Neural cell (in vitro differentiated cells): ENCODE results near the gene PTPRO. TPM values are rescaled to one million over a fixed set of nuclear protein-coding genes. Genes with fewer than 3 reads are reported as not detected.

Experiments
- H2AFZ ChIP-seq: fragments of 200-600, 300-800 bp; sonication (generic), shearing (Covaris generic); 2 replicates; pipeline ENCODE4 v1.6.0; 2014; ENCODE audit warnings: low read depth, mild to moderate bottlenecking, antibody characterized with exemption, low read length, moderate library complexity
- H3F3A ChIP-seq: fragments of 200-600 bp; shearing (Covaris generic); 2 replicates; pipeline ENCODE4 v1.6.1; 2016; ENCODE audit warnings: mild to moderate bottlenecking, moderate library complexity, mixed read lengths, antibody characterized with exemption, low read length; ENCODE audit not compliant: insufficient read depth, poor library complexity, severe bottlenecking
- H3K27ac ChIP-seq: fragments of 200-600, 300-800 bp; sonication (generic), shearing (Covaris generic); 2 replicates; pipeline ENCODE4 v1.5.1; 2014; ENCODE audit warnings: mild to moderate bottlenecking, low read length, moderate library complexity
- H3K27me3 ChIP-seq: fragments of 300-800, 200-600 bp; sonication (generic), shearing (Covaris generic); 2 replicates; pipeline ENCODE4 v1.6.0; 2014; ENCODE audit warnings: mild to moderate bottlenecking, low read depth, low read length, moderate library complexity; ENCODE audit not compliant: insufficient read depth
- H3K36me3 ChIP-seq: fragments of 300-800, 200-600 bp; sonication (generic), shearing (Covaris generic); 2 replicates; pipeline ENCODE4 v1.5.1; 2014; ENCODE audit warnings: mild to moderate bottlenecking, antibody characterized with exemption, low read length, moderate library complexity; ENCODE audit not compliant: insufficient read depth
- H3K4me2 ChIP-seq: fragments of 300-800, 200-600 bp; sonication (generic), shearing (Covaris generic); 2 replicates; pipeline ENCODE4 v1.6.0; 2014; ENCODE audit warnings: mild to moderate bottlenecking, low read length
- H3K4me3 ChIP-seq: fragments of 300-800, 200-600 bp; sonication (generic), shearing (Covaris generic); 2 replicates; pipeline ENCODE4 v1.5.1; 2014; ENCODE audit warnings: mild to moderate bottlenecking, low read length, moderate library complexity
- H3K79me2 ChIP-seq: fragments of 200-600 bp; shearing (Covaris generic); replicated peaks from 2 replicates; pipeline ENCODE4 v1.6.0; 2014; ENCODE audit warnings: mild to moderate bottlenecking, low read length, moderate library complexity; ENCODE audit not compliant: insufficient read depth
- H3K9ac ChIP-seq: fragments of 300-800, 200-600 bp; sonication (generic), shearing (Covaris generic); 2 replicates; pipeline ENCODE4 v1.6.1; 2016; ENCODE audit warnings: mild to moderate bottlenecking, low read length, mixed read lengths
- H3K9me2 ChIP-seq: fragments of 200-600 bp; shearing (Covaris generic); 2 replicates; pipeline ENCODE4 v1.6.1; 2016; ENCODE audit warnings: mild to moderate bottlenecking, low read length, mixed read lengths; ENCODE audit not compliant: insufficient read depth
- H3K9me3 ChIP-seq: fragments of 200-600, 300-800 bp; sonication (generic), shearing (Covaris generic); 2 replicates; pipeline ENCODE4 v1.6.1; 2016; ENCODE audit warnings: mild to moderate bottlenecking, mixed run types, low read length, moderate library complexity, mixed read lengths
- H4K20me1 ChIP-seq: fragments of 200-600 bp; shearing (Covaris generic); 2 replicates; pipeline ENCODE4 v1.6.1; 2016; ENCODE audit warnings: mild to moderate bottlenecking, mixed run types; ENCODE audit not compliant: insufficient read depth
- EP300 ChIP-seq: fragments of 450-650 bp; conservative IDR thresholded peaks from 2 replicates; pipeline ENCODE4 v1.6.1; 2014; ENCODE audit warnings: antibody characterized with exemption, mild to moderate bottlenecking, moderate library complexity; ENCODE audit not compliant: poor library complexity, severe bottlenecking
- EZH2 ChIP-seq: fragments of 200-600, 300-800 bp; shearing (Covaris generic), sonication (generic); IDR thresholded peaks from 2 replicates; pipeline ENCODE4 v1.6.1; 2014; ENCODE audit warnings: antibody characterized with exemption, low read length, borderline replicate concordance, mild to moderate bottlenecking; ENCODE audit not compliant: insufficient read depth, poor library complexity, severe bottlenecking
- MXI1 ChIP-seq: fragments of 450-650 bp; conservative IDR thresholded peaks from 2 replicates; pipeline ENCODE4 v1.6.1; 2014; ENCODE audit warnings: antibody characterized with exemption, mild to moderate bottlenecking; ENCODE audit not compliant: poor library complexity, severe bottlenecking
- POLR2AphosphoS5 ChIP-seq: IDR thresholded peaks from 2 replicates; pipeline ENCODE4 v1.6.1; 2012
- RAD21 ChIP-seq: fragments of 450-650 bp; conservative IDR thresholded peaks from 2 replicates; pipeline ENCODE4 v1.6.1; 2014; ENCODE audit warnings: antibody characterized with exemption, mild to moderate bottlenecking, moderate library complexity
- REST ChIP-seq: IDR thresholded peaks from 2 replicates; pipeline ENCODE4 v1.6.1; 2012; ENCODE audit warnings: borderline replicate concordance
- SMC3 ChIP-seq: fragments of 450-650 bp; conservative IDR thresholded peaks from 2 replicates; pipeline ENCODE4 v1.6.1; 2014; ENCODE audit warnings: antibody characterized with exemption, mild to moderate bottlenecking, moderate library complexity; ENCODE audit not compliant: poor library complexity
- TAF1 ChIP-seq: IDR thresholded peaks from 2 replicates; pipeline ENCODE4 v1.6.1; 2012; ENCODE audit warnings: low read depth
- polyA plus RNA-seq: library from polyadenylated mRNA; depleted of rRNA; stranded (reverse); fragments of >200 nt; gene quantifications from 2 replicates; pipeline ENCODE4 v1.2.3, GENCODE V29; 2014
- TF ChIP-seq, protein P1 (sequence below): fragments of 450-650 bp; IDR thresholded peaks from 2 replicates; pipeline ENCODE4 v1.5.1; 2014; ENCODE audit warnings: antibody characterized with exemption, mild to moderate bottlenecking, moderate library complexity; ENCODE audit not compliant: poor library complexity, severe bottlenecking

The PTPRO gene
- polyA plus RNA-seq, 1 donor from 2014 or later, result 124 TPM

GRCh38 chr12:15550793-15551192 lies 228.5 kb downstream of the PTPRO start:
- no peak overlapping the region for H3K27ac ChIP-seq
- no peaks in the 10 kb centered on the region for H3K9me2 ChIP-seq
- H2AFZ ChIP-seq, result no peak overlapping the region
- H3K4me2 ChIP-seq, result no peak overlapping the region
- TF ChIP-seq RAD21 (no peak), SMC3 (no peak), EZH2 (no peak), EP300 (no peak), POLR2AphosphoS5 (no peak), MXI1 (no peak), TAF1 (no peak), REST (no peak)
- TF ChIP-seq, protein P1, sequence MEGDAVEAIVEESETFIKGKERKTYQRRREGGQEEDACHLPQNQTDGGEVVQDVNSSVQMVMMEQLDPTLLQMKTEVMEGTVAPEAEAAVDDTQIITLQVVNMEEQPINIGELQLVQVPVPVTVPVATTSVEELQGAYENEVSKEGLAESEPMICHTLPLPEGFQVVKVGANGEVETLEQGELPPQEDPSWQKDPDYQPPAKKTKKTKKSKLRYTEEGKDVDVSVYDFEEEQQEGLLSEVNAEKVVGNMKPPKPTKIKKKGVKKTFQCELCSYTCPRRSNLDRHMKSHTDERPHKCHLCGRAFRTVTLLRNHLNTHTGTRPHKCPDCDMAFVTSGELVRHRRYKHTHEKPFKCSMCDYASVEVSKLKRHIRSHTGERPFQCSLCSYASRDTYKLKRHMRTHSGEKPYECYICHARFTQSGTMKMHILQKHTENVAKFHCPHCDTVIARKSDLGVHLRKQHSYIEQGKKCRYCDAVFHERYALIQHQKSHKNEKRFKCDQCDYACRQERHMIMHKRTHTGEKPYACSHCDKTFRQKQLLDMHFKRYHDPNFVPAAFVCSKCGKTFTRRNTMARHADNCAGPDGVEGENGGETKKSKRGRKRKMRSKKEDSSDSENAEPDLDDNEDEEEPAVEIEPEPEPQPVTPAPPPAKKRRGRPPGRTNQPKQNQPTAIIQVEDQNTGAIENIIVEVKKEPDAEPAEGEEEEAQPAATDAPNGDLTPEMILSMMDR, result no peak
- H3K27me3 ChIP-seq, result no peaks in the 10 kb centered on the region
- H3K36me3 ChIP-seq, result peaks cover 16% of the 10 kb centered on the region
- no peaks in the 10 kb centered on the region for H3F3A ChIP-seq
- no peak overlapping the region for H3K4me3 ChIP-seq
- H3K9ac ChIP-seq, result no peak overlapping the region
- H3K79me2 ChIP-seq, result no peaks in the 10 kb centered on the region
- no peaks in the 10 kb centered on the region for H4K20me1 ChIP-seq
- no peaks in the 10 kb centered on the region for H3K9me3 ChIP-seq

GRCh38 chr12:15555446-15555845 lies 233.1 kb downstream of the PTPRO start:
- TF ChIP-seq EP300, result no peak

More at GRCh38 chr12:15555446-15555845, 233.1 kb downstream of the PTPRO start:
- H2AFZ ChIP-seq, result no peak overlapping the region
- H4K20me1 ChIP-seq, result no peaks in the 10 kb centered on the region
- no peak overlapping the region for H3K4me2 ChIP-seq
- no peaks in the 10 kb centered on the region for H3K9me3 ChIP-seq
- no peaks in the 10 kb centered on the region for H3K79me2 ChIP-seq
- H3K36me3 ChIP-seq, result no peaks in the 10 kb centered on the region
- no peaks in the 10 kb centered on the region for H3K27me3 ChIP-seq
- H3K9me2 ChIP-seq, result no peaks in the 10 kb centered on the region
- H3F3A ChIP-seq, result no peaks in the 10 kb centered on the region
- no peak overlapping the region for H3K27ac ChIP-seq
- H3K4me3 ChIP-seq, result no peak overlapping the region
- H3K9ac ChIP-seq, result no peak overlapping the region
